Smooth muscle cell (in vitro differentiated cells): Measurements from ENCODE around the gene TMEM39B. TPM values are rescaled to one million over a fixed set of nuclear protein-coding genes. Genes with fewer than 3 reads are reported as not detected.
"Not testable (repeated sequence)": the region's sequence is repeated elsewhere in the genome, so short reads cannot be mapped to it uniquely, and the experiment has no call there.

Source experiments
- DNase-seq: peaks from one replicate; lab custom pipeline; 2025; ENCODE audit not compliant: unreplicated experiment; lab: John Stamatoyannopoulos, UW
- H2AFZ ChIP-seq: fragments of 200-600 bp; sonication (generic); 2 replicates; pipeline ENCODE4 v1.6.0; 2016; ENCODE audit warnings: antibody characterized with exemption, low read depth, mild to moderate bottlenecking
- H3F3A ChIP-seq: fragments of 200-600 bp; sonication (generic); 2 replicates; pipeline ENCODE4 v1.6.0; 2017; ENCODE audit warnings: antibody characterized with exemption, low read depth
- H3K27ac ChIP-seq: fragments of 200-600 bp; sonication (generic); 2 replicates; pipeline ENCODE4 v1.5.1; 2016; ENCODE audit warnings: low read depth, mild to moderate bottlenecking
- H3K27me3 ChIP-seq: fragments of 200-600 bp; sonication (generic); 2 replicates; pipeline ENCODE4 v1.6.1; 2016; ENCODE audit warnings: low read depth, mild to moderate bottlenecking
- H3K36me3 ChIP-seq: fragments of 200-600 bp; sonication (generic); 2 replicates; pipeline ENCODE4 v1.5.1; 2016; ENCODE audit warnings: low read depth
- H3K4me1 ChIP-seq: fragments of 200-600 bp; sonication (generic); 2 replicates; pipeline ENCODE4 v1.5.1; 2016; ENCODE audit warnings: low read depth
- H3K4me2 ChIP-seq: fragments of 200-600 bp; sonication (generic); 2 replicates; pipeline ENCODE4 v1.6.0; 2016; ENCODE audit warnings: mild to moderate bottlenecking
- H3K4me3 ChIP-seq: fragments of 200-600 bp; sonication (generic); 2 replicates; pipeline ENCODE4 v1.5.1; 2016; ENCODE audit warnings: mild to moderate bottlenecking
- H3K79me2 ChIP-seq: fragments of 200-600 bp; sonication (generic); 2 replicates; pipeline ENCODE4 v1.6.0; 2016; ENCODE audit warnings: low read depth, mild to moderate bottlenecking
- H3K9ac ChIP-seq: fragments of 200-600 bp; sonication (generic); 2 replicates; pipeline ENCODE4 v1.6.0; 2016; ENCODE audit warnings: low read depth
- H3K9me3 ChIP-seq: fragments of 200-600 bp; sonication (generic); replicated peaks from 2 replicates; pipeline ENCODE4 v1.5.1; 2016; ENCODE audit warnings: low read depth
- H4K20me1 ChIP-seq: fragments of 200-600 bp; sonication (generic); 2 replicates; pipeline ENCODE4 v1.6.0; 2016; ENCODE audit warnings: low read depth
- CTCF ChIP-seq: fragments of 200-600 bp; sonication (generic); IDR thresholded peaks from 2 replicates; pipeline ENCODE4 v1.5.1; 2017; ENCODE audit warnings: borderline replicate concordance, mild to moderate bottlenecking, antibody characterized with exemption; ENCODE audit not compliant: insufficient read depth, poor library complexity, severe bottlenecking
- WGBS: methylation state at CpG from one replicate; pipeline ENCODE4 v1.1.7; 2016; ENCODE audit warnings: low lambda C conversion rate; 5-methylcytosine and 5-hydroxymethylcytosine counted together
- polyA plus RNA-seq: library from polyadenylated mRNA; unstranded; fragments of >200 nt; fragmentation: Nextera tagmentation; extraction: Ambion mirVana; gene quantifications from 2 replicates; pipeline ENCODE4 v1.2.1, GENCODE V29; 2016
- total RNA-seq: library from RNA; depleted of rRNA; stranded (reverse); fragments of >200 nt; gene quantifications from 2 replicates; pipeline ENCODE4 v1.2.3, GENCODE V29; 2014

The TMEM39B gene
- total and polyA plus RNA-seq, 2 experiments from 2014 or later, result 7.5 to 9.4 TPM

- no peak for TF ChIP-seq CTCF
Measured at GRCh38 chr1:32142446-32143301, 69.9 kb downstream of the TMEM39B start.

GRCh38 chr1:32143302-32143695 lies 70.6 kb downstream of the TMEM39B start:
- Histone ChIP-seq H3K9ac (peak overlapping the region; percentile 58), H4K20me1 (peaks cover 85% of the 10 kb centered on the region), H3K79me2 (peaks cover 95% of the 10 kb centered on the region), H3K27ac (peak overlapping the region; percentile 93)
- H3K36me3 ChIP-seq, H3K4me2 ChIP-seq, H3K9me3 ChIP-seq, DNase-seq, H3F3A ChIP-seq, H3K4me3 ChIP-seq, H3K27me3 ChIP-seq, H3K4me1 ChIP-seq, H2AFZ ChIP-seq: not testable (repeated sequence)
- 93% methylated on average over 4 of the region's 4 CpGs for WGBS

More at GRCh38 chr1:32142446-32143301, 69.9 kb downstream of the TMEM39B start:
- Histone ChIP-seq H3K9ac (peak overlapping the region; percentile 73), H3K36me3 (no peaks in the 10 kb centered on the region), H3K9me3 (no peaks in the 10 kb centered on the region), H2AFZ (no peak overlapping the region), H3K4me1 (no peaks in the 10 kb centered on the region), H4K20me1 (peaks cover 88% of the 10 kb centered on the region), H3K4me3 (no peak overlapping the region), H3K4me2 (peak overlapping the region; percentile 33), H3K79me2 (peaks cover 95% of the 10 kb centered on the region), H3F3A (no peaks in the 10 kb centered on the region), H3K27me3 (no peaks in the 10 kb centered on the region), H3K27ac (peak overlapping the region; percentile 93)
- WGBS, result 71% methylated on average over 6 of the region's 6 CpGs
- no peak for DNase-seq

- WGBS, result 97% methylated on average over 3 of the region's 3 CpGs
- peaks cover 79% of the 10 kb centered on the region for H4K20me1 ChIP-seq
- no peaks in the 10 kb centered on the region for H3K36me3 ChIP-seq
- H3K27ac ChIP-seq, result no peak overlapping the region
- H3F3A ChIP-seq, result no peaks in the 10 kb centered on the region
- no peak for TF ChIP-seq CTCF
- H3K9me3 ChIP-seq, result no peaks in the 10 kb centered on the region
- peaks cover 96% of the 10 kb centered on the region for H3K79me2 ChIP-seq
- no peak overlapping the region for H3K9ac ChIP-seq
- H2AFZ ChIP-seq, result no peak overlapping the region
- H3K4me1 ChIP-seq, result no peaks in the 10 kb centered on the region
- no peak for DNase-seq
- H3K27me3 ChIP-seq, result no peaks in the 10 kb centered on the region
- H3K4me2 ChIP-seq, result no peak overlapping the region
- H3K4me3 ChIP-seq, result no peak overlapping the region
Measured at GRCh38 chr1:32144033-32144432, 71.3 kb downstream of the TMEM39B start.

- 94% methylated on average over 5 of the region's 5 CpGs for WGBS
- H3K27ac ChIP-seq, H3K27me3 ChIP-seq, H2AFZ ChIP-seq, DNase-seq, H3K9me3 ChIP-seq, H3K4me2 ChIP-seq, H3F3A ChIP-seq, H3K4me3 ChIP-seq, H3K9ac ChIP-seq, H3K36me3 ChIP-seq: not testable (repeated sequence)
- H3K79me2 ChIP-seq, result peaks cover 81% of the 10 kb centered on the region
- H3K4me1 ChIP-seq, result peaks cover 11% of the 10 kb centered on the region
- H4K20me1 ChIP-seq, result peaks cover 82% of the 10 kb centered on the region
Measured at GRCh38 chr1:32147799-32148198, 75.1 kb downstream of the TMEM39B start.
